K562 (cell line): ENCODE results near the gene FYB1. TPM values are rescaled to one million over a fixed set of nuclear protein-coding genes. Genes with fewer than 3 reads are reported as not detected.

Source experiments
- BACH1 ChIP-seq: fragments of 200-800 bp; sonication (Bioruptor generic); IDR thresholded peaks from 2 replicates; pipeline ENCODE4 v1.6.1; 2016; ENCODE audit warnings: missing genetic modification characterization, missing compliant biosample characterization
- BCOR ChIP-seq: fragments of 450-650 bp; IDR thresholded peaks from 2 replicates; pipeline ENCODE4 v1.6.1; 2016
- CREBBP ChIP-seq: IDR thresholded peaks from one replicate; pipeline ENCODE4 v1.6.1; 2012; ENCODE audit warnings: low read depth, mild to moderate bottlenecking, control low read depth, inconsistent platforms, low read length
- FOXM1 ChIP-seq, 2 experiments: fragments of 450-650 bp in 1 of 2; sonication (generic) in 1 of 2; formaldehyde crosslinking in 1 of 2; IDR thresholded peaks; 2 replicates each; pipeline versions ENCODE4 v1.6.1 to v1.9.0; 2017 to 2022; ENCODE audit warnings: low read depth in 2 of 2, mild to moderate bottlenecking in 2 of 2, missing genetic modification reagents in 1 of 2, moderate library complexity in 1 of 2
- NFRKB ChIP-seq: fragments of 450-650 bp; IDR thresholded peaks from 2 replicates; pipeline ENCODE4 v1.6.1; 2016; ENCODE audit warnings: low read depth
- PHB2 ChIP-seq: fragments of 450-650 bp; IDR thresholded peaks from 2 replicates; pipeline ENCODE4 v1.6.1; 2017; ENCODE audit warnings: low read depth
- PURB ChIP-seq: sonication (generic); formaldehyde crosslinking; IDR thresholded peaks from 2 replicates; pipeline ENCODE4 v1.9.0; 2021; ENCODE audit warnings: low read depth, mild to moderate bottlenecking, missing genetic modification reagents
- SMAD4 ChIP-seq: fragments of 250-450 bp; sonication (Bioruptor Pico); conservative IDR thresholded peaks from 2 replicates; pipeline ENCODE4 v1.8.0; 2021; ENCODE audit warnings: inconsistent platforms, mild to moderate bottlenecking, moderate library complexity
- SRSF1 ChIP-seq: fragments of 200-400 bp; formaldehyde crosslinking; IDR thresholded peaks from 2 replicates; pipeline ENCODE4 v1.6.1; 2017; ENCODE audit warnings: mild to moderate bottlenecking, low read depth, low read length, moderate library complexity
- ZKSCAN8 ChIP-seq: fragments of 200-800 bp; sonication (Bioruptor generic); IDR thresholded peaks from 2 replicates; pipeline ENCODE4 v1.6.1; 2016; ENCODE audit warnings: missing genetic modification characterization, missing compliant biosample characterization
- ZNF146 ChIP-seq: IDR thresholded peaks from one replicate; pipeline ENCODE4 v1.6.1; 2018; ENCODE audit warnings: missing compliant biosample characterization; ENCODE audit not compliant: unreplicated experiment
- ZNF766 ChIP-seq: fragments of 200-800 bp; sonication (Bioruptor generic); conservative IDR thresholded peaks from 2 replicates; pipeline ENCODE4 v1.6.1; 2016; ENCODE audit warnings: missing genetic modification characterization, missing compliant biosample characterization
- polyA plus RNA-seq, 8 experiments: library from polyadenylated mRNA; depleted of rRNA in 4 of 8; stranded (reverse) in 5 of 8; unstranded in 3 of 8; fragments of >200 nt; fragmentation: Nextera tagmentation in 2 of 8; fragmentation: Illumina TruSeq in 1 of 8; extraction: Ambion mirVana in 2 of 8; extraction: Trizol in 1 of 8; gene quantifications; 2 replicates each; pipeline versions ENCODE4 v1.2.1 to v1.2.3, GENCODE V29; 2011 to 2014; ENCODE audit warnings: inconsistent platforms in 1 of 8, missing spikeins in 1 of 8
- total RNA-seq, 7 experiments: library from RNA; depleted of rRNA in 6 of 7; stranded (reverse); fragments of >200 nt in 6 of 7; fragmentation: Illumina TruSeq in 2 of 7; extraction: Trizol in 2 of 7; gene quantifications; 2 replicates each; pipeline versions ENCODE4 v1.2.1 to v1.2.3, GENCODE V29; 2011 to 2021; ENCODE audit warnings: low replicate concordance in 1 of 7
- TF ChIP-seq, protein P1 (sequence below): fragments of 450-650 bp; conservative IDR thresholded peaks from 2 replicates; pipeline ENCODE4 v1.6.1; 2016; ENCODE audit warnings: missing genetic modification characterization, low read depth, mild to moderate bottlenecking, control low read depth, missing compliant biosample characterization
- TF ChIP-seq, protein P2 (sequence below): fragments of 250-450 bp; sonication (Bioruptor Pico); IDR thresholded peaks from 2 replicates; pipeline ENCODE4 v1.8.0; 2022; ENCODE audit warnings: moderate library complexity, mild to moderate bottlenecking, inconsistent platforms

FYB1 gene
- total and polyA plus RNA-seq, 9 of the 15 experiments (the other 6 are each of a cell fraction or from before 2014, with no cell fraction given) = 4.7 to 31.5 (median 9.7) TPM

- TF ChIP-seq, protein P1, sequence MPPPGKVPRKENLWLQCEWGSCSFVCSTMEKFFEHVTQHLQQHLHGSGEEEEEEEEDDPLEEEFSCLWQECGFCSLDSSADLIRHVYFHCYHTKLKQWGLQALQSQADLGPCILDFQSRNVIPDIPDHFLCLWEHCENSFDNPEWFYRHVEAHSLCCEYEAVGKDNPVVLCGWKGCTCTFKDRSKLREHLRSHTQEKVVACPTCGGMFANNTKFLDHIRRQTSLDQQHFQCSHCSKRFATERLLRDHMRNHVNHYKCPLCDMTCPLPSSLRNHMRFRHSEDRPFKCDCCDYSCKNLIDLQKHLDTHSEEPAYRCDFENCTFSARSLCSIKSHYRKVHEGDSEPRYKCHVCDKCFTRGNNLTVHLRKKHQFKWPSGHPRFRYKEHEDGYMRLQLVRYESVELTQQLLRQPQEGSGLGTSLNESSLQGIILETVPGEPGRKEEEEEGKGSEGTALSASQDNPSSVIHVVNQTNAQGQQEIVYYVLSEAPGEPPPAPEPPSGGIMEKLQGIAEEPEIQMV (tag) = no peak
- TF ChIP-seq, protein P2, sequence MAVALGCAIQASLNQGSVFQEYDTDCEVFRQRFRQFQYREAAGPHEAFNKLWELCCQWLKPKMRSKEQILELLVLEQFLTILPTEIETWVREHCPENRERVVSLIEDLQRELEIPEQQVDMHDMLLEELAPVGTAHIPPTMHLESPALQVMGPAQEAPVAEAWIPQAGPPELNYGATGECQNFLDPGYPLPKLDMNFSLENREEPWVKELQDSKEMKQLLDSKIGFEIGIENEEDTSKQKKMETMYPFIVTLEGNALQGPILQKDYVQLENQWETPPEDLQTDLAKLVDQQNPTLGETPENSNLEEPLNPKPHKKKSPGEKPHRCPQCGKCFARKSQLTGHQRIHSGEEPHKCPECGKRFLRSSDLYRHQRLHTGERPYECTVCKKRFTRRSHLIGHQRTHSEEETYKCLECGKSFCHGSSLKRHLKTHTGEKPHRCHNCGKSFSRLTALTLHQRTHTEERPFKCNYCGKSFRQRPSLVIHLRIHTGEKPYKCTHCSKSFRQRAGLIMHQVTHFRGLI = no peak
- TF ChIP-seq SRSF1 (no peak), NFRKB (no peak), ZNF766 (CRISPR knock-in tag) (no peak), CREBBP (no peak), BCOR (peak; percentile 36; the same call in 1 of the 2 replicates), ZKSCAN8 (CRISPR knock-in tag) (no peak), ZNF146 (CRISPR knock-in tag) (peak; percentile 97), PURB (CRISPR knock-in tag) (no peak), PHB2 (no peak), SMAD4 (no peak), FOXM1 (IDR thresholded peaks at IDR 0.05; ENCODE audit: low read depth) (no peak), FOXM1 (CRISPR knock-in tag; IDR thresholded peaks at IDR 0.05; ENCODE audit: low read depth) (no peak), BACH1 (no peak)
These were observed 46.8 kb downstream of the FYB1 start (continued) for GRCh38 chr5:39172593-39172992.
